NCI-H2196 treated with DMSO at 0.1 percent for 48 hours (cell line): Measurements from ENCODE around the gene PSME1.

ENCODE experiments used
- DNase-seq: peaks from one replicate; lab custom pipeline; 2025; ENCODE audit not compliant: unreplicated experiment; lab: John Stamatoyannopoulos, UW

The PSME1 gene

GRCh38 chr14:24167469-24168114 is 31.6 kb downstream of the PSME1 start:
- DNase-seq = no peak

- DNase-seq = no peak
Measured at GRCh38 chr14:24171422-24172260, 35.6 kb downstream of the PSME1 start, which contains the start of gene REC8. TSS of gene REC8 (plus strand) at chr14:24172080. CDS start at chr14:24172553, 473 bp downstream.

- DNase-seq = no peak
Measured at GRCh38 chr14:24172261-24172860, 36.4 kb downstream of the PSME1 start.

- DNase-seq = no peak
Measured at GRCh38 chr14:24172871-24173281, 36.9 kb downstream of the PSME1 start.

GRCh38 chr14:24176599-24176998 is 40.6 kb downstream of the PSME1 start:
- DNase-seq = no peak

- DNase-seq = no peak
Measured at GRCh38 chr14:24177041-24177825, 41.2 kb downstream of the PSME1 start.

GRCh38 chr14:24177891-24178290 is 41.9 kb downstream of the PSME1 start:
- no peak for DNase-seq

GRCh38 chr14:24178399-24179178 is 42.6 kb downstream of the PSME1 start:
- DNase-seq = no peak

- DNase-seq = no peak
Measured at GRCh38 chr14:24179294-24179960, 43.4 kb downstream of the PSME1 start.

- peak; percentile 36 for DNase-seq
Measured at GRCh38 chr14:24179961-24180796, 44.2 kb downstream of the PSME1 start.

- DNase-seq = no peak
Measured at GRCh38 chr14:24181371-24182077, 45.5 kb downstream of the PSME1 start.

- DNase-seq = no peak
Measured at GRCh38 chr14:24182110-24182882, 46.3 kb downstream of the PSME1 start.

GRCh38 chr14:24183014-24183481 is 47.1 kb downstream of the PSME1 start:
- no peak for DNase-seq

GRCh38 chr14:24184104-24184970 is 48.3 kb downstream of the PSME1 start:
- no peak for DNase-seq

GRCh38 chr14:24185026-24185425 is 49.0 kb downstream of the PSME1 start:
- no peak for DNase-seq

- no peak for DNase-seq
Measured at GRCh38 chr14:24185741-24186140, 49.7 kb downstream of the PSME1 start.
